A549 (cell line): ENCODE data around the gene BRAP. TPM values are rescaled to one million over a fixed set of nuclear protein-coding genes. Genes with fewer than 3 reads are reported as not detected.

Experiments
- ATAC-seq, 2 experiments: fragments of 200-7000 bp in 1 of 2; fragments of >200 bp in 1 of 2; cut with Nextera tagmentation in 1 of 2; cut with Tn5 transposase in 1 of 2; 3 replicates each; pipeline versions ENCODE4 v1.8.0 to v1.9.1; 2018 to 2020; ENCODE audit warnings: mild to moderate bottlenecking in 1 of 2, moderate library complexity in 1 of 2
- CTCF ChIA-PET: fragments of 300-600 bp; sonication (Branson Sonifier 250); formaldehyde crosslinking; extraction: SDS; loops from one replicate; lab custom pipeline; 2021; ENCODE audit warnings: antibody characterized with exemption, inconsistent platforms; lab: Yijun Ruan, JAX
- POLR2A ChIA-PET: fragments of 350-600 bp; formaldehyde crosslinking; extraction: SDS; loops from one replicate; lab custom pipeline; 2021; ENCODE audit warnings: antibody characterized with exemption, inconsistent platforms; lab: Yijun Ruan, JAX
- DNase-seq, 2 experiments: peaks; one replicate each; pipeline versions ENCODE4 v3.0.0 to v3.0.0-alpha.2; 2011 to 2016; ENCODE audit warnings: low read depth in 1 of 2, low spot score in 1 of 2
- FAIRE-seq: peaks from 2 replicates; lab custom pipeline; 2011; peaks lifted over from hg19 to GRCh38; lab: Jason Lieb, UNC
- H3K27ac ChIP-seq, 2 experiments: fragments of >200 bp; sonication (Bioruptor Twin); formaldehyde crosslinking; 3 replicates each; pipeline ENCODE4 v1.5.1; 2016 to 2017
- H3K4me1 ChIP-seq: fragments of >200 bp; sonication (Bioruptor Twin); formaldehyde crosslinking; 3 replicates; pipeline ENCODE4 v1.6.1; 2016
- H3K4me2 ChIP-seq: fragments of >200 bp; sonication (Bioruptor Twin); formaldehyde crosslinking; 3 replicates; pipeline ENCODE4 v1.6.1; 2016
- H3K4me3 ChIP-seq: fragments of >200 bp; sonication (Bioruptor Twin); formaldehyde crosslinking; 3 replicates; pipeline ENCODE4 v1.5.1; 2016
- H3K9me3 ChIP-seq: fragments of >200 bp; sonication (Bioruptor Twin); formaldehyde crosslinking; 3 replicates; pipeline ENCODE4 v1.6.1; 2016
- ATOH8 ChIP-seq: fragments of 250-450 bp; sonication (Bioruptor Pico); IDR thresholded peaks from 2 replicates; pipeline ENCODE4 v1.5.0; 2020; ENCODE audit warnings: low read depth, mild to moderate bottlenecking, moderate library complexity
- BHLHE40 ChIP-seq: IDR thresholded peaks from 2 replicates; pipeline ENCODE4 v1.6.1; 2012; ENCODE audit warnings: low read depth, low read length, inconsistent platforms
- CBX8 ChIP-seq: fragments of 200-600 bp; sonication (generic); IDR thresholded peaks from 2 replicates; pipeline ENCODE4 v1.6.1; 2016
- E2F6 ChIP-seq: IDR thresholded peaks from 2 replicates; pipeline ENCODE4 v1.6.1; 2012; ENCODE audit warnings: low read depth, borderline replicate concordance
- EHF ChIP-seq: fragments of 250-450 bp; sonication (Bioruptor Pico); IDR thresholded peaks from 2 replicates; pipeline ENCODE4 v1.5.0; 2020; ENCODE audit warnings: mild to moderate bottlenecking
- FOSB ChIP-seq: fragments of 250-450 bp; sonication (Bioruptor Pico); IDR thresholded peaks from 2 replicates; pipeline ENCODE4 v1.5.0; 2020; ENCODE audit warnings: mild to moderate bottlenecking, moderate library complexity
- FOSL2 ChIP-seq, 2 experiments: fragments of 450-650 bp in 1 of 2; fragments of >200 bp in 1 of 2; sonication (Bioruptor Twin) in 1 of 2; formaldehyde crosslinking; IDR thresholded peaks; 2 replicates each; pipeline versions ENCODE4 v1.5.0 to v1.6.1; 2016 to 2020; ENCODE audit warnings: mild to moderate bottlenecking in 1 of 2, moderate library complexity in 1 of 2
- FOXS1 ChIP-seq: fragments of 250-450 bp; sonication (Bioruptor Pico); IDR thresholded peaks from 2 replicates; pipeline ENCODE4 v1.5.0; 2020; ENCODE audit warnings: mild to moderate bottlenecking, moderate library complexity
- GATA3 ChIP-seq: IDR thresholded peaks from 2 replicates; pipeline ENCODE4 v1.6.1; 2012; ENCODE audit warnings: borderline replicate concordance
- HDAC2 ChIP-seq: fragments of 200-600 bp; sonication (generic); IDR thresholded peaks from 2 replicates; pipeline ENCODE4 v1.6.1; 2016
- HES2 ChIP-seq: fragments of >200 bp; sonication (Bioruptor Twin); formaldehyde crosslinking; IDR thresholded peaks from 2 replicates; pipeline ENCODE4 v1.6.1; 2016
- HMGXB4 ChIP-seq: fragments of 250-450 bp; sonication (Bioruptor Pico); IDR thresholded peaks from 2 replicates; pipeline ENCODE4 v1.5.0; 2021; ENCODE audit warnings: mild to moderate bottlenecking, moderate library complexity, borderline replicate concordance
- HOXB5 ChIP-seq: fragments of 250-450 bp; sonication (Bioruptor Pico); IDR thresholded peaks from 2 replicates; pipeline ENCODE4 v1.5.0; 2020; ENCODE audit warnings: mild to moderate bottlenecking, moderate library complexity
- KDM5A ChIP-seq: fragments of 200-600 bp; sonication (generic); IDR thresholded peaks from 2 replicates; pipeline ENCODE4 v1.6.1; 2016; ENCODE audit warnings: antibody characterized with exemption, mild to moderate bottlenecking
- NFE2L2 ChIP-seq: fragments of 150-350 bp; conservative IDR thresholded peaks from 2 replicates; pipeline ENCODE4 v1.6.1; 2014; ENCODE audit warnings: low read length
- NPAS2 ChIP-seq: fragments of 250-450 bp; sonication (Bioruptor Pico); IDR thresholded peaks from 2 replicates; pipeline ENCODE4 v1.8.0; 2022; ENCODE audit warnings: mild to moderate bottlenecking, moderate library complexity, borderline replicate concordance
- NR3C1 ChIP-seq: fragments of >200 bp; sonication (Bioruptor Twin); formaldehyde crosslinking; IDR thresholded peaks from 3 replicates; pipeline ENCODE4 v1.6.1; 2017
- RAD21 ChIP-seq, 2 experiments: fragments of >200 bp in 1 of 2; sonication (Bioruptor Twin) in 1 of 2; formaldehyde crosslinking in 1 of 2; IDR thresholded peaks in 1 of 2; conservative IDR thresholded peaks in 1 of 2; 2 replicates in 1 of 2; 3 replicates in 1 of 2; pipeline ENCODE4 v1.6.1; 2012 to 2018; ENCODE audit warnings: inconsistent platforms in 1 of 2
- REST ChIP-seq: fragments of 200-600 bp; sonication (generic); IDR thresholded peaks from 2 replicates; pipeline ENCODE4 v1.6.1; 2016; ENCODE audit warnings: antibody characterized with exemption, mild to moderate bottlenecking, moderate library complexity
- TFCP2L1 ChIP-seq: fragments of 250-450 bp; sonication (Bioruptor Pico); IDR thresholded peaks from 2 replicates; pipeline ENCODE4 v1.5.0; 2021; ENCODE audit warnings: mild to moderate bottlenecking
- TP53 ChIP-seq: fragments of 250-450 bp; sonication (Bioruptor Pico); IDR thresholded peaks from 2 replicates; pipeline ENCODE4 v1.5.0; 2021; ENCODE audit warnings: mild to moderate bottlenecking, moderate library complexity
- ZFP36 ChIP-seq: fragments of 450-650 bp; IDR thresholded peaks from 2 replicates; pipeline ENCODE4 v1.6.1; 2014; ENCODE audit warnings: borderline replicate concordance; ENCODE audit not compliant: partially characterized antibody
- WGBS: methylation state at CpG from one replicate; pipeline ENCODE4 v1.1.6; 2017; ENCODE audit errors: missing lambda C conversion rate; 5-methylcytosine and 5-hydroxymethylcytosine counted together
- polyA plus RNA-seq, 4 experiments: library from polyadenylated mRNA; depleted of rRNA in 3 of 4; stranded (reverse); fragments of >200 nt; fragmentation: RNase III in 1 of 4; extraction: RNeasy Plus Mini Kit Qiagen cat#74134 plus additional on column Dnase treatment in 1 of 4; gene quantifications; 2 replicates in 3 of 4; 3 replicates in 1 of 4; pipeline ENCODE4 v1.2.3, GENCODE V29; 2011 to 2017
- TF ChIP-seq, protein P1 (sequence below): fragments of >200 bp; sonication (Bioruptor Twin); formaldehyde crosslinking; IDR thresholded peaks from 3 replicates; pipeline ENCODE4 v1.6.1; 2016

The BRAP gene
- polyA plus RNA-seq, 2 of the 4 experiments (the other 2 are of a cell fraction) = 13.0 to 29.7 TPM

- no peaks in the 10 kb centered on the region for H3K9me3 ChIP-seq
- CTCF ChIA-PET = no interaction called here
- POLR2A ChIA-PET = no interaction called here
- no peak for TF ChIP-seq REST
- no peak for TF ChIP-seq TFCP2L1 (CRISPR knock-in tag)
- TF ChIP-seq GATA3 = no peak
- TF ChIP-seq BHLHE40 = no peak
- no peak for TF ChIP-seq FOSL2 (IDR thresholded peaks at IDR 0.05)
- no peak for TF ChIP-seq FOSL2 (CRISPR knock-in tag; IDR thresholded peaks at IDR 0.05)
- TF ChIP-seq HOXB5 (CRISPR knock-in tag) = no peak
- TF ChIP-seq KDM5A = no peak
- no peak for TF ChIP-seq NPAS2 (CRISPR knock-in tag)
- TF ChIP-seq NFE2L2 = no peak
- TF ChIP-seq, protein P1, sequence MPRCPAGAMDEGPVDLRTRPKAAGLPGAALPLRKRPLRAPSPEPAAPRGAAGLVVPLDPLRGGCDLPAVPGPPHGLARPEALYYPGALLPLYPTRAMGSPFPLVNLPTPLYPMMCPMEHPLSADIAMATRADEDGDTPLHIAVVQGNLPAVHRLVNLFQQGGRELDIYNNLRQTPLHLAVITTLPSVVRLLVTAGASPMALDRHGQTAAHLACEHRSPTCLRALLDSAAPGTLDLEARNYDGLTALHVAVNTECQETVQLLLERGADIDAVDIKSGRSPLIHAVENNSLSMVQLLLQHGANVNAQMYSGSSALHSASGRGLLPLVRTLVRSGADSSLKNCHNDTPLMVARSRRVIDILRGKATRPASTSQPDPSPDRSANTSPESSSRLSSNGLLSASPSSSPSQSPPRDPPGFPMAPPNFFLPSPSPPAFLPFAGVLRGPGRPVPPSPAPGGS = no peak
- TF ChIP-seq TP53 (CRISPR knock-in tag) = no peak
- H3K4me2 ChIP-seq = no peak overlapping the region
- no peak overlapping the region for H3K4me3 ChIP-seq
- no peak for FAIRE-seq
- 94% methylated on average over 7 of the region's 7 CpGs for WGBS
- no peaks in the 10 kb centered on the region for H3K4me1 ChIP-seq
- ATAC-seq = no peak
- no peak overlapping the region for H3K27ac ChIP-seq
- DNase-seq = no peak
Measured at GRCh38 chr12:111650912-111651311, 34.8 kb downstream of the BRAP start.

GRCh38 chr12:111645433-111645832 is 40.3 kb downstream of the BRAP start:
- 92% methylated on average over 5 of the region's 5 CpGs for WGBS
- H3K4me1 ChIP-seq = no peaks in the 10 kb centered on the region
- POLR2A ChIA-PET = no interaction called here
- TF ChIP-seq E2F6 (no peak), GATA3 (peak; percentile 22; the same call in 1 of the 2 replicates)
- TF ChIP-seq, all 56 proteins: peak for 1
- DNase-seq (peak in 1 of 2 experiments; percentile 12), ATAC-seq (no peak), FAIRE-seq (no peak)
- CTCF ChIA-PET = interaction anchor here (0.5 to 2.4 kb wide), 3 partner anchors 15 to 140 kb away, joined by 3 to 7 read pairs (median 4); no protein-coding TSS in a partner anchor
- no peaks in the 10 kb centered on the region for H3K9me3 ChIP-seq
- no peak overlapping the region for H3K4me3 ChIP-seq
- no peak overlapping the region for H3K4me2 ChIP-seq
- H3K27ac ChIP-seq = no peak overlapping the region

GRCh38 chr12:111643427-111643826 is 42.3 kb downstream of the BRAP start:
- Histone ChIP-seq H3K4me3 (no peak overlapping the region), H3K9me3 (no peaks in the 10 kb centered on the region), H3K4me1 (no peaks in the 10 kb centered on the region), H3K27ac (no peak overlapping the region), H3K4me2 (no peak overlapping the region)
- DNase-seq (no peak), ATAC-seq (no peak), FAIRE-seq (no peak)
- TF ChIP-seq HDAC2 = no peak
- no peak for TF ChIP-seq HES2
- no peak for TF ChIP-seq ZFP36
- TF ChIP-seq HMGXB4 (CRISPR knock-in tag) = no peak
- TF ChIP-seq ATOH8 (CRISPR knock-in tag) = no peak
- no peak for TF ChIP-seq NR3C1
- no peak for TF ChIP-seq CBX8
- no peak for TF ChIP-seq RAD21 (conservative IDR thresholded peaks at IDR 0.05 in 1 of 2, IDR thresholded peaks at IDR 0.05 in 1 of 2)
- TF ChIP-seq FOXS1 (CRISPR knock-in tag) = no peak
- TF ChIP-seq NFE2L2 = no peak
- TF ChIP-seq FOSL2 (IDR thresholded peaks at IDR 0.05) = no peak
- TF ChIP-seq FOSL2 (CRISPR knock-in tag; IDR thresholded peaks at IDR 0.05) = no peak
- no peak for TF ChIP-seq EHF (CRISPR knock-in tag)
- no peak for TF ChIP-seq FOSB (CRISPR knock-in tag)
- ChIA-PET CTCF (interaction anchor here (0.8 to 1.0 kb wide), 2 partner anchors 30 to 192 kb away, joined by 3 read pairs; no protein-coding TSS in a partner anchor), POLR2A (no interaction called here)
- WGBS = 73% methylated on average over 3 of the region's 3 CpGs
